ENCODE results near the gene ID2. TPM values are rescaled to one million over a fixed set of nuclear protein-coding genes. Genes with fewer than 3 reads are reported as not detected.

The ID2 gene
- total RNA-seq, 2 experiments from 2014 or later: 238 to 242 TPM

DNA sequence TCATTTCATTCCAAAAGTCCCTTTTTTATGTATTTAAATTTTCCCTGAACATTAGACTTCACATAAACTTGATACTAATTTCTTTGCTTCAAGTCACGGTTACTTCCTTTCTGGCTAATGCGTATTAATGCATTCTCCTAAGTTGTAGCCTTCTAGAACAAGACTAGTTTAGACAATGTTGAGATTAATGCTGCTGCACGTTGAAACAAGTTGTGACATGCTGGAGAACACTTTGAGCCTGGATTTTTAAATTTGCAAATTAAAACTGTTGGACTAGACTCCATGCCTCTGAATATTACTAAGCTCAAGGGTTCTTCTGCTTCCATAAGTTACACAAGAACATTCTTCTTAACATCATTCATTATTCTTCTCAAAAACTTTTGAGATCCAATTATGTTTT lies 29.1 kb downstream of the ID2 start:
- TF ChIP-seq, protein P1, sequence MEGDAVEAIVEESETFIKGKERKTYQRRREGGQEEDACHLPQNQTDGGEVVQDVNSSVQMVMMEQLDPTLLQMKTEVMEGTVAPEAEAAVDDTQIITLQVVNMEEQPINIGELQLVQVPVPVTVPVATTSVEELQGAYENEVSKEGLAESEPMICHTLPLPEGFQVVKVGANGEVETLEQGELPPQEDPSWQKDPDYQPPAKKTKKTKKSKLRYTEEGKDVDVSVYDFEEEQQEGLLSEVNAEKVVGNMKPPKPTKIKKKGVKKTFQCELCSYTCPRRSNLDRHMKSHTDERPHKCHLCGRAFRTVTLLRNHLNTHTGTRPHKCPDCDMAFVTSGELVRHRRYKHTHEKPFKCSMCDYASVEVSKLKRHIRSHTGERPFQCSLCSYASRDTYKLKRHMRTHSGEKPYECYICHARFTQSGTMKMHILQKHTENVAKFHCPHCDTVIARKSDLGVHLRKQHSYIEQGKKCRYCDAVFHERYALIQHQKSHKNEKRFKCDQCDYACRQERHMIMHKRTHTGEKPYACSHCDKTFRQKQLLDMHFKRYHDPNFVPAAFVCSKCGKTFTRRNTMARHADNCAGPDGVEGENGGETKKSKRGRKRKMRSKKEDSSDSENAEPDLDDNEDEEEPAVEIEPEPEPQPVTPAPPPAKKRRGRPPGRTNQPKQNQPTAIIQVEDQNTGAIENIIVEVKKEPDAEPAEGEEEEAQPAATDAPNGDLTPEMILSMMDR (IDR thresholded peaks at IDR 0.05): no peak
- POLR2A ChIA-PET: no interaction called here
- CTCF ChIA-PET: no interaction called here
- DNase-seq: no peak
- Mint-ChIP-seq H3K9me3 (no peaks in the 10 kb centered on the region), H3K27me3 (peaks cover 20% of the 10 kb centered on the region), H3K4me1 (ENCODE audit: low read depth) (no peaks in the 10 kb centered on the region), H3K4me3 (no peak overlapping the region), H3K36me3 (ENCODE audit: low read depth) (no peaks in the 10 kb centered on the region), H3K27ac (no peak overlapping the region)
- no peak for ATAC-seq (ENCODE audit: poor library complexity)
- Histone ChIP-seq H3K36me3 (ENCODE audit: insufficient read depth, low read length) (no peaks in the 10 kb centered on the region), H3K27me3 (ENCODE audit: control insufficient read depth in 1 of 2, insufficient read depth in 2 of 2, low read length in 2 of 2) (no peaks in the 10 kb centered on the region), H3K9me3 (ENCODE audit: control insufficient read depth in 1 of 2, insufficient read depth in 1 of 2, low read length in 2 of 2) (peaks cover 0 to 8% of the 10 kb centered on the region in 2 experiments), H3K4me3 (ENCODE audit: low read length) (no peak overlapping the region), H3K27ac (ENCODE audit: low read depth in 1 of 2, low read length in 2 of 2) (no peak overlapping the region), H3K4me1 (ENCODE audit: insufficient read depth, low read length) (no peaks in the 10 kb centered on the region)
- intact Hi-C loops (cut with DNase I, micrococcal nuclease): no loop called here

GRCh38 chr2:8714283-8714682 lies 32.4 kb downstream of the ID2 start:
- no peaks in the 10 kb centered on the region for H3K4me1 ChIP-seq (ENCODE audit: insufficient read depth, low read length)
- H3K36me3 ChIP-seq (ENCODE audit: insufficient read depth, low read length): no peaks in the 10 kb centered on the region
- H3K27me3 ChIP-seq (ENCODE audit: control insufficient read depth in 1 of 2, insufficient read depth in 2 of 2, low read length in 2 of 2): no peaks in the 10 kb centered on the region
- ATAC-seq (ENCODE audit: poor library complexity) (no peak), DNase-seq (no peak)
- H3K4me3 ChIP-seq (ENCODE audit: low read length): no peak overlapping the region
- H3K4me3 Mint-ChIP-seq: no peak overlapping the region
- H3K27ac Mint-ChIP-seq: no peak overlapping the region
- no peaks in the 10 kb centered on the region for H3K9me3 Mint-ChIP-seq
- no peaks in the 10 kb centered on the region for H3K4me1 Mint-ChIP-seq (ENCODE audit: low read depth)
- H3K27ac ChIP-seq (ENCODE audit: low read depth in 1 of 2, low read length in 2 of 2): no peak overlapping the region
- peaks cover 0 to 8% of the 10 kb centered on the region in 2 experiments for H3K9me3 ChIP-seq (ENCODE audit: control insufficient read depth in 1 of 2, insufficient read depth in 1 of 2, low read length in 2 of 2)
- peaks cover 21% of the 10 kb centered on the region for H3K27me3 Mint-ChIP-seq
- CTCF ChIA-PET: no interaction called here
- no peaks in the 10 kb centered on the region for H3K36me3 Mint-ChIP-seq (ENCODE audit: low read depth)
- POLR2A ChIA-PET: interaction anchor here (0.7 kb wide), 1 partner anchor 34 kb away, joined by 3 read pairs; no protein-coding TSS in a partner anchor
- TF ChIP-seq, protein P1 (IDR thresholded peaks at IDR 0.05): no peak
- intact Hi-C loops (cut with DNase I, micrococcal nuclease): no loop called here

DNA sequence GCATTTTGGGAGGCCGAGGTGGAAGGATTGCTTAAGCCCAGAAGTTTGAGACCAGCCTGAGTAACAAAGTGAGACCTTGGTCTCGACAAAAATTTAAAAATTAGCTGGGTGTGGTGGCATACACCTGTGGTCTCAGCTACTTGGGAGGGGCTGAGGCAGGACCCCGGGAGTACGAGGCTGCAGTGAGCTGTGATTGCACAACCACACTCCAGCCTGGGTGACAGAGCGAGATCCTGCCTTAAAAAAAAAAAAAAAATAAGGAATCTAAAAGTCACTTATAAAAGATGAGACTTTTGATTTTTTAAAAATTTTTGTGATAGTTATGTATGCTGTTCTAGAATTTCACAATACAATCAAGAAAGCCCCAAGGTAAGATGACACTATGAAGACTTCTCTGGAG lies 33.1 kb downstream of the ID2 start:
- no peak overlapping the region for H3K4me3 Mint-ChIP-seq
- Histone ChIP-seq H3K9me3 (ENCODE audit: control insufficient read depth in 1 of 2, insufficient read depth in 1 of 2, low read length in 2 of 2) (peaks cover 0 to 8% of the 10 kb centered on the region in 2 experiments), H3K36me3 (ENCODE audit: insufficient read depth, low read length) (no peaks in the 10 kb centered on the region), H3K4me1 (ENCODE audit: insufficient read depth, low read length) (no peaks in the 10 kb centered on the region), H3K27ac (ENCODE audit: low read depth in 1 of 2, low read length in 2 of 2) (no peak overlapping the region), H3K27me3 (ENCODE audit: control insufficient read depth in 1 of 2, insufficient read depth in 2 of 2, low read length in 2 of 2) (no peaks in the 10 kb centered on the region), H3K4me3 (ENCODE audit: low read length) (no peak overlapping the region)
- H3K36me3 Mint-ChIP-seq (ENCODE audit: low read depth): no peaks in the 10 kb centered on the region
- no peak overlapping the region for H3K27ac Mint-ChIP-seq
- TF ChIP-seq, protein P1 (IDR thresholded peaks at IDR 0.05): no peak
- H3K27me3 Mint-ChIP-seq: peaks cover 21% of the 10 kb centered on the region
- DNase-seq: no peak
- ATAC-seq (ENCODE audit: poor library complexity): no peak
- CTCF ChIA-PET: no interaction called here
- intact Hi-C loops (cut with DNase I, micrococcal nuclease): no loop called here
- H3K9me3 Mint-ChIP-seq: no peaks in the 10 kb centered on the region
- POLR2A ChIA-PET: interaction anchor here (0.7 kb wide), 1 partner anchor 34 kb away, joined by 3 read pairs; no protein-coding TSS in a partner anchor
- H3K4me1 Mint-ChIP-seq (ENCODE audit: low read depth): no peaks in the 10 kb centered on the region
